ENCODE data around the gene CLIC4.

The CLIC4 gene

DNA sequence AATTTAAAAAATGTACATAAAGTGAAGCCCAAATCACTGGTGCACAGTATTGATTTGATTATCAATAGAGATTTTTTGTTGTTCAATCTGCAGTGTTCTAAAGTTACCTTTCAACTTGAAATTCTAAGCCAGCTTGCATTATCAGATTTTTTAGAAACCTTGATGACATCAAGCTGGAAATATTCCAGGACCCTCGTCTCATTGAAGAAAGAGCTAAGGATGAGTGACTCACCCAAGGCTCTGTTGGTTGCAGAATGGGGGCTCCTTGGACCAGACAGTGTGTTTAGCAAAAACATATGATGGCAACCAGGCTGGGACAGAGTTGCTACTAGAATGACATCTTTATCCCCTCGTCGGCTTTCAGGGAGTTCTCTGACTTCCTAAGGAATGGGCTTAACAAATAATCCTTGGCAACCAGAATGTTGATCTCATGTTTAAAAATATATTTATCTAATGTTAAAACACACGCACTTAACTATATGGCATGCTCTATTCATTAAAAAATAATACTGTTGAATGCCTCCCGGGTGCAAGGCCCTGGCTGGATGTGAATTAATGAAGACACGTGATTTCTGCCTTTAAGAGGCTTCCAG is 105.2 kb downstream of the CLIC4 start:
- in situ Hi-C loops (cut with MboI; ENCODE audit: low sequenced_read_pairs) = loop anchor here (10.0 kb wide), 1 partner anchor 354 kb away; no protein-coding TSS in a partner anchor

DNA sequence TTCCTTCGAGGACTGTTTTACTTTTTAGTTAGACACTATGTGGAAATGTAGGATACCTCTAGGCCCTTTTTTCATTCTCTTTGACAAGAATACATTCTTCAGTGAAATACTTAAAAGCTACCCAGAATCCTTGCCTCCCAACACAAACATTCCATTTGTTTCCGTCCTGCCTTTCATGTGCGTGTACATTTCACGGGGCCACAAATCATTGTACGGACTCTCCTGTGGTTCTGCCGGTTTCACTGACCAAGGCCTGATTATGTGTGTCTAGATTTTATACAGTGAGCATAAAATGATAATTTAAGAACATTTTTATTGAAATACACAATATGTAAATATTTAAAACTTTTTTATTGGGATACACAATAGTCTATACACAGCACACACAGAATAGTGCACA is 108.4 kb downstream of the CLIC4 start:
- in situ Hi-C loops (cut with MboI; ENCODE audit: low sequenced_read_pairs) = loop anchor here (10.0 kb wide), 1 partner anchor 351 kb away; no protein-coding TSS in a partner anchor

- in situ Hi-C loops (cut with MboI; ENCODE audit: low sequenced_read_pairs) = loop anchor here (10.0 kb wide), 1 partner anchor 349 kb away; no protein-coding TSS in a partner anchor
These were observed 110.2 kb downstream of the CLIC4 start for GRCh38 chr1:24855474-24855873.

- in situ Hi-C loops (cut with MboI; ENCODE audit: low sequenced_read_pairs) = loop anchor here (10.0 kb wide), 1 partner anchor 348 kb away; no protein-coding TSS in a partner anchor
These were observed 111.7 kb downstream of the CLIC4 start for GRCh38 chr1:24856787-24857506.

DNA sequence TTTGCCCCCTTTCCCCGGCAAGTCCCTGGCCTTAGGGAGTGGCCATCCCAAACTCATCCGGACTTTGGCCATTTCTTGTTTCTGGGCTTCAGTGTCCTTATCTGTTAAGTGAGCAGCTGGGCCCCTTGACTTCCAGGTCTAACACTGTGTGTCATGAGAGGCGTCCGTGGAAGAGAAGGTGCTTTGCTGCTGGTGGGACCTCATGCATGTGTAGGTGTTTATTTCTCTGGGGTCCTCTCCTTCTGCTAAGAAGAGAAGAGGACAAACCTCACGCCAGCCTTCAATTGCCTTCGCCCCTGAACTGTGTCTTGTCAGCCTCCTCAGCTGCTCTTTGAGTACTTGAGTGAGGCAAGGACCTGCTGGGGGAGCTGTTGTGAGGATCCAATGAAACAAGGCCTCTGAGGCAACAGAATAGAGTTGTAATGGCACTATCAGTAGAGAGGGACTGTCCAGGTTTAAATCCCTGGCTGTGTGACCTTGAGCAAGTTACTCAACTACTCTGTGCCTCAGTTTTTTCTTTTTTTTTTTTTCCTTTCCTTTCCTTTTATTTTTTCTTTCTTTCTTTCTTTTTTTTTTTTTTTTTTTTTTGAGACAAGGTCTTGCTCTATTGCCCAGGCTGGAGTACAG is 112.4 kb downstream of the CLIC4 start:
- in situ Hi-C loops (cut with MboI; ENCODE audit: low sequenced_read_pairs) = loop anchor here (10.0 kb wide), 1 partner anchor 347 kb away; no protein-coding TSS in a partner anchor

GRCh38 chr1:24858277-24858676 is 113.0 kb downstream of the CLIC4 start:
- in situ Hi-C loops (cut with MboI; ENCODE audit: low sequenced_read_pairs) = loop anchor here (10.0 kb wide), 1 partner anchor 347 kb away; no protein-coding TSS in a partner anchor

DNA sequence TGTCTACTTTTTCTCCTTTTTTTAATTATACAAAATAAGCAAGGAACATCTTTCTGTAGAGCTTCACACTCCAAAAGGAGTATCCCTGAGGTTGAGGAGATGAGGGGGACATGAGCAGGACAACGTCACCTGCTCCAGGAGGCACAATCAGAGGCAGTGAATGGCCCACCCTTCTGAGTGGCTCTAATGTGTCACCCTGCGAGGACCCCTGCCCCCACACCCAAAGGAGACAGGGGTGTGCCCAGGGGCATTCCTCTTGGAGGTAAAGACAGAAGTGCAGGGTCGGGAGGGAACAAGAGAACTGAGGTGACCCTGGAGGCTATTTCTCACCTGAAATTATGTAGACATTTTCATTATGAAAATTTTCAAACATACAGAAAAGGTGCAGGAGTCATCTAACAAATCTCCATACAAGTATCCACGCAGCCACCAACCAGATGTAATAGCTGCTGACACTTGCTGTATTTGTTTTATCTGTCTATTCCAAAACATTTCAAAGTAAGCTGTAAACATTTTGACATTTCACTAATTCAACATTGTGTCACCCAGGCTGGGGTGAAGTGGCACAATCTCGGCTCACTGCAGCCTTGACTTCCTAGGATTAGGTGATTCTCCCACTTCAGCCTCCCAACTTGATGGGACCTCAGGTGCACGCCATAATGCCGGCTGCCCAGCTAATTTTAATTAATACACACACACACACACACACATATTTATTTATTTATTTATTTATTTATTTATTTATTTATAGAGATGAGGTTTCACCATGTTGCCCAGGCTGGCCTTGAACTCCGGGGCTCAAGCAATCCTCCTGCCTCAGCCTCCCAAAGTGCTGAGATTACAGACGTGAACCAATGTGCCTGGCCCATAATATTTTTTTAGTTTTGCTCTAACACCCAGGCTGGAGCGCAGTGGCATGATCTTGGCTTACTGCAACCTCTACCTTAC is 114.1 kb downstream of the CLIC4 start:
- in situ Hi-C loops (cut with MboI; ENCODE audit: low sequenced_read_pairs) = loop anchor here (10.0 kb wide), 1 partner anchor 345 kb away; no protein-coding TSS in a partner anchor

- in situ Hi-C loops (cut with MboI; ENCODE audit: low sequenced_read_pairs) = no loop called here
These were observed 115.6 kb downstream of the CLIC4 start for GRCh38 chr1:24860841-24861240.

DNA sequence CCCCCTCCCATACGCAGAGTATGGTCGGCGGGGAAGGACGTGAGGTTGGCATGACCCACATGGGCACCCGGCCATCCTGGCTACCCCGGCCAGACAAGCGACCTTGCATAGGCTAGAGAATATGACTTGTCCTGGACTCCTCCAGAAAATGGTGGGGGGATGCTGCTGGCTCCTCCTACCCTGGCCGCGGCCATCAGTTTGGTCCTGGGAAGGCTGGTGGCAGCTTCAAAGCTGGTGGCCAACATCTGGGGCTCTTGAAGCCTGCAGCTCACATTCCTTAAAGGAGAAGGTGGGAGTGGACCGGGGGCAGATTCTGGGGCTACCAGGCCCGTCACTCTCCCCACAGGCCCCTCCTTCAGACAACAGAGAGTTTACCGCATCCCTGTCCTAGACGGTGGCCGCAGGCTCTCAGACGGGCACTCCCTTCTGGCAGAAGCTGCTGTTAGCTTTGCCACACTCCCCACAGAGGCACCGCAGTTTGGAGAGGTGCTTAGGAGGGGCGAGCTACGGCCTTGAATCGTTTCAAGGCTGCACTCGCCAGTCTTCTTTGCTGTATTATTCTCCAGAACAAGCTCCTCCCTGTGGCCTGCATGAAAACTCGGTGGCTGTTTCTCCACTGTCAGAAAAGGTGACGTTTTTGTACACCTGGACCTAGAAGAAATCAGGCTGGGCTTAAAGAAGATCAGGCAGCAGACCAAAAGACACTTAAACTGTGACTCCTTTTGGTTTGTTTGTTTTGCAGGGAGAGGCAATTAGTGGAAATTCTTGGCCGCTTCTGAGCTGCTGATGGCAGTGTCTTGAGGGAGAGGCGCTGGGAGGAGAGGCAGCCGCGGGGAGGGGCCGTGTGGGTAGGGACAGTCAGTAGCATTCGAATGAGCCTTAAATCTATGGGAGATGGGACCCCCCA is 116.8 kb downstream of the CLIC4 start:
- in situ Hi-C loops (cut with MboI; ENCODE audit: low sequenced_read_pairs) = no loop called here

GRCh38 chr1:24862775-24863483 is 117.7 kb downstream of the CLIC4 start:
- in situ Hi-C loops (cut with MboI; ENCODE audit: low sequenced_read_pairs) = no loop called here

GRCh38 chr1:24864370-24864777 is 119.1 kb downstream of the CLIC4 start:
- in situ Hi-C loops (cut with MboI; ENCODE audit: low sequenced_read_pairs) = no loop called here

- in situ Hi-C loops (cut with MboI; ENCODE audit: low sequenced_read_pairs) = no loop called here
These were observed 119.9 kb downstream of the CLIC4 start for GRCh38 chr1:24865168-24865567.

- in situ Hi-C loops (cut with MboI; ENCODE audit: low sequenced_read_pairs) = no loop called here
These were observed 120.3 kb downstream of the CLIC4 start for GRCh38 chr1:24865587-24865986.

GRCh38 chr1:24866211-24867083 is 121.2 kb downstream of the CLIC4 start:
- in situ Hi-C loops (cut with MboI; ENCODE audit: low sequenced_read_pairs) = no loop called here

DNA sequence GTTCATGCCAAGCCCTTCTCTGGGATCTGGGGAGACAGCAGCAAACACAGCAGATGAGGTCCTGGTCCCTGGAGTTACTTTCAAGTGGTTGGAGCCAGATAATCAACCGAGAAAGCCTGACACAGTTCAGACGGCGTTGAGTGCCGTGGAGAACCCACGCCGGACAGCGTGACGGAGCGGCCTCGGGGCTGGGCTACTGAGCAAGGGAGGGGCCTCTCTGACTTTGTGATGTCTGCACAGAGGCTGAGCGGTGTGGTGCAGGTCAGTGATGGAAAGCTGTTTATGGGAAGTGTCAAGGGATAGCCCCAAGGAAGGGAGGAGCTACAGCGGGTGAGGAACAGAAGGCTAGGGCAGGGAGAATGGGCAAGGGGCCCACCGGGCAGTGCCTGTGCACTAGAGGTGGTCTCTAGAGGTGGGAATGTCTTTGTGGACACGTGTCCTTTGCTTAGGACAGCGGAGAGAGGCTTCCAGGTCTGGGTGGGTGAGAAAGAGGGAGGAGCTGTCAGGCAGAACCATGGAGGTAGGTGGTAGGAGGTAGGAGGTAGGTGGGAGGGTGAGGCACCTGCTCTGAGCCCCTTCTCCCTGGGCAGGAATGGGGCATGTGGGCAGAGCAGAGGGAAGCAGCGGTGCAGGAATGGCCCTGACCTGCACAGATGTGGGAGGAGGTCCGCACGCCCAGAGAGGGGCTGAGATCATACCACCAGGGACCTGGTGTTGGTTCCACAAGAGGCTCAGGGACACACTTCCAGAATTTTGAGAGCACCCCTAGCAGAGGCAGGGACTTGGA is 122.0 kb downstream of the CLIC4 start:
- in situ Hi-C loops (cut with MboI; ENCODE audit: low sequenced_read_pairs) = no loop called here

GRCh38 chr1:24868016-24868875 is 123.0 kb downstream of the CLIC4 start:
- in situ Hi-C loops (cut with MboI; ENCODE audit: low sequenced_read_pairs) = no loop called here
